A673 (cell line): Measurements from ENCODE around the gene TATDN2. TPM values are rescaled to one million over a fixed set of nuclear protein-coding genes. Genes with fewer than 3 reads are reported as not detected.

ENCODE experiments used
- BruUV-seq: library from RNA; stranded (reverse); fragments of 400-500 nt; replicated peaks from 2 replicates; lab custom pipeline; 2021; lab: Mats Ljungman, UMichigan
- CTCF ChIA-PET: fragments of 300-600 bp; sonication (Branson Sonifier 250); formaldehyde crosslinking; loops from one replicate; lab custom pipeline; 2022; ENCODE audit warnings: antibody characterized with exemption; lab: Charles Lee
- POLR2A ChIA-PET: fragments of 300-600 bp; sonication (Branson Sonifier 250); formaldehyde crosslinking; loops from one replicate; lab custom pipeline; 2022; ENCODE audit warnings: antibody characterized with exemption; ENCODE audit not compliant: low non-redundant PET; lab: Charles Lee
- DNase-seq: peaks from one replicate; pipeline ENCODE4 v3.0.0-alpha.2; 2015; ENCODE audit warnings: low spot score
- H3K27ac ChIP-seq: fragments of 200-600 bp; sonication (generic); 2 replicates; pipeline ENCODE4 v1.5.1; 2016; ENCODE audit warnings: mixed run types, low read depth, mild to moderate bottlenecking, mixed read lengths, antibody characterized with exemption, low read length; ENCODE audit not compliant: poor library complexity, severe bottlenecking
- H3K27me3 ChIP-seq: fragments of 200-600 bp; sonication (generic); replicated peaks from 2 replicates; pipeline ENCODE4 v1.6.1; 2017; ENCODE audit warnings: mixed run types, low read depth, mild to moderate bottlenecking, mixed read lengths, antibody characterized with exemption, low read length; ENCODE audit not compliant: insufficient read depth, poor library complexity
- H3K36me3 ChIP-seq: fragments of 200-600 bp; sonication (generic); 2 replicates; pipeline ENCODE4 v1.6.1; 2016; ENCODE audit warnings: mixed run types, mild to moderate bottlenecking, mixed read lengths, antibody characterized with exemption, low read length; ENCODE audit not compliant: insufficient read depth, poor library complexity, severe bottlenecking
- H3K4me1 ChIP-seq: fragments of 200-600 bp; sonication (generic); 2 replicates; pipeline ENCODE4 v1.6.1; 2017; ENCODE audit warnings: mixed run types, mild to moderate bottlenecking, mixed read lengths, antibody characterized with exemption, low read length; ENCODE audit not compliant: insufficient read depth, poor library complexity, severe bottlenecking
- H3K4me3 ChIP-seq: fragments of 200-600 bp; sonication (generic); 2 replicates; pipeline ENCODE4 v1.5.1; 2016; ENCODE audit warnings: low read depth, mixed run types, mild to moderate bottlenecking, mixed read lengths, low read length; ENCODE audit not compliant: poor library complexity, severe bottlenecking
- H3K9me3 ChIP-seq: fragments of 200-600 bp; sonication (generic); 2 replicates; pipeline ENCODE4 v1.6.1; 2016; ENCODE audit warnings: mixed run types, low read depth, mild to moderate bottlenecking, mixed read lengths, antibody characterized with exemption, low read length; ENCODE audit not compliant: poor library complexity, severe bottlenecking
- CTCF ChIP-seq: fragments of 300-800, 200-600 bp; sonication (generic); conservative IDR thresholded peaks from 2 replicates; pipeline ENCODE4 v1.5.1; 2017; ENCODE audit warnings: low read depth, mild to moderate bottlenecking, antibody characterized with exemption, low read length, moderate library complexity, mixed read lengths
- EZH2 ChIP-seq: fragments of 200-600 bp; sonication (generic); IDR thresholded peaks from 2 replicates; pipeline ENCODE4 v1.6.1; 2017; ENCODE audit warnings: borderline replicate concordance, low read depth, mild to moderate bottlenecking, mixed read lengths, antibody characterized with exemption, low read length; ENCODE audit not compliant: poor library complexity, severe bottlenecking
- intact Hi-C: fragments of 100-400 bp; cut with micrococcal nuclease; formaldehyde crosslinking; loops from one replicate; pipeline ENCODE4 v1.10.0; 2022; ENCODE audit not compliant: unreplicated experiment
- total RNA-seq: library from RNA; stranded (reverse); gene quantifications from 2 replicates; pipeline ENCODE4 v1.2.3, GENCODE V29; 2021

Gene TATDN2
- total RNA-seq, 1 experiment from 2014 or later: 42.0 TPM

GRCh38 chr3:10289077-10289476 lies 40.8 kb downstream of the TATDN2 start:
- intact Hi-C loops: no loop called here
- H3K27ac ChIP-seq: no peak overlapping the region
- CTCF ChIA-PET: no interaction called here
- no peaks in the 10 kb centered on the region for H3K27me3 ChIP-seq
- BruUV-seq: no TSS peak
- POLR2A ChIA-PET: no interaction called here
- no peak for DNase-seq
- H3K4me3 ChIP-seq: no peak overlapping the region
- no peaks in the 10 kb centered on the region for H3K9me3 ChIP-seq
- H3K36me3 ChIP-seq: peaks cover 3% of the 10 kb centered on the region
- no peak for TF ChIP-seq CTCF
- H3K4me1 ChIP-seq: no peaks in the 10 kb centered on the region

- TF ChIP-seq CTCF (no peak), EZH2 (no peak)
- intact Hi-C loops: no loop called here
- Histone ChIP-seq H3K4me1 (no peaks in the 10 kb centered on the region), H3K27me3 (no peaks in the 10 kb centered on the region), H3K27ac (no peak overlapping the region), H3K36me3 (peaks cover 3% of the 10 kb centered on the region), H3K9me3 (no peaks in the 10 kb centered on the region), H3K4me3 (no peak overlapping the region)
- ChIA-PET CTCF (no interaction called here), POLR2A (no interaction called here)
- BruUV-seq: no TSS peak
- DNase-seq: no peak
Measured at GRCh38 chr3:10289787-10290355, 41.6 kb downstream of the TATDN2 start.

- no TSS peak for BruUV-seq
- no peak for DNase-seq
- no peak overlapping the region for H3K27ac ChIP-seq
- H3K27me3 ChIP-seq: no peaks in the 10 kb centered on the region
- peaks cover 6% of the 10 kb centered on the region for H3K36me3 ChIP-seq
- POLR2A ChIA-PET: no interaction called here
- CTCF ChIA-PET: no interaction called here
- H3K4me1 ChIP-seq: no peaks in the 10 kb centered on the region
- intact Hi-C loops: no loop called here
- TF ChIP-seq CTCF (no peak), EZH2 (no peak)
- H3K9me3 ChIP-seq: no peaks in the 10 kb centered on the region
- no peak overlapping the region for H3K4me3 ChIP-seq
Measured at GRCh38 chr3:10290481-10291176, 42.4 kb downstream of the TATDN2 start.
